B cell (primary cell): ENCODE data around the gene DDX56. TPM values are rescaled to one million over a fixed set of nuclear protein-coding genes. Genes with fewer than 3 reads are reported as not detected.

Experiments
- ATAC-seq: fragments of 200-7000 bp; cut with Tn5 transposase; one replicate; pipeline ENCODE4 v1.10.0; 2021; ENCODE audit warnings: low read depth, mild to moderate bottlenecking, moderate number of reproducible peaks, moderate library complexity
- CTCF ChIA-PET: fragments of 350-600 bp; sonication (Branson Sonifier 250); formaldehyde crosslinking; loops from one replicate; lab custom pipeline; 2021; ENCODE audit warnings: antibody characterized with exemption, inconsistent platforms; lab: Charles Lee
- POLR2A ChIA-PET: fragments of 350-600 bp; sonication (Branson Sonifier 250); formaldehyde crosslinking; loops from one replicate; lab custom pipeline; 2021; ENCODE audit warnings: antibody characterized with exemption; lab: Charles Lee
- DNase-seq: peaks from one replicate; pipeline ENCODE4 v3.0.0; 2013
- H2AFZ ChIP-seq: 2 replicates; pipeline ENCODE4 v1.6.1; 2012; ENCODE audit warnings: mild to moderate bottlenecking, low read depth, low read length; ENCODE audit not compliant: insufficient read depth, poor library complexity, severe bottlenecking
- H3K27ac ChIP-seq, 2 donors: 1 replicate in 1 of 2; 2 replicates in 1 of 2; pipeline ENCODE4 v1.5.1; 2012 to 2013; ENCODE audit warnings: low read length in 2 of 2, mild to moderate bottlenecking in 2 of 2, moderate library complexity in 1 of 2
- H3K27me3 ChIP-seq, 4 experiments: fragments of 200-600 bp in 1 of 4; sonication (generic) in 1 of 4; replicated peaks in 1 of 4; 1 replicate in 2 of 4; 2 replicates in 2 of 4; pipeline versions ENCODE4 v1.6.1 to v1.7.0; 2013 to 2016; ENCODE audit warnings: low read length in 3 of 4, mild to moderate bottlenecking in 2 of 4, mixed read lengths in 1 of 4, moderate library complexity in 1 of 4; ENCODE audit not compliant: insufficient read depth in 4 of 4, control insufficient read depth in 3 of 4; ENCODE audit errors: control extremely low read depth in 1 of 4
- H3K36me3 ChIP-seq, 2 experiments: replicated peaks in 1 of 2; 1 replicate in 1 of 2; 2 replicates in 1 of 2; pipeline versions ENCODE4 v1.6.1 to v1.7.1; 2013; ENCODE audit warnings: low read length in 1 of 2; ENCODE audit not compliant: insufficient read depth in 2 of 2, control insufficient read depth in 1 of 2; ENCODE audit errors: control extremely low read depth in 1 of 2, extremely low read depth in 1 of 2
- H3K4me1 ChIP-seq, 2 donors: fragments of 200-600 bp in 1 of 2; sonication (generic) in 1 of 2; 1 replicate in 1 of 2; 2 replicates in 1 of 2; pipeline versions ENCODE4 v1.5.1 to v1.6.1; 2013 to 2017; ENCODE audit warnings: low read length in 2 of 2; ENCODE audit not compliant: control insufficient read depth in 2 of 2, insufficient read depth in 2 of 2
- H3K4me2 ChIP-seq: replicated peaks from 2 replicates; pipeline ENCODE3; 2012; ENCODE audit warnings: mild to moderate bottlenecking, low read depth, low read length; ENCODE audit not compliant: poor library complexity, severe bottlenecking
- H3K4me3 ChIP-seq, 5 experiments: fragments of 200-600 bp in 1 of 5; sonication (generic) in 1 of 5; 1 replicate in 3 of 5; 2 replicates in 2 of 5; pipeline versions ENCODE4 v1.5.1 to v1.7.0; 2011 to 2016; ENCODE audit warnings: low read length in 4 of 5, mild to moderate bottlenecking in 4 of 5, low read depth in 2 of 5, control low read depth in 1 of 5, moderate library complexity in 1 of 5; ENCODE audit not compliant: insufficient read depth in 1 of 5; ENCODE audit errors: control extremely low read depth in 1 of 5, extremely low read depth in 1 of 5
- H3K79me2 ChIP-seq: fragments of 200-600 bp; sonication (generic); one replicate; pipeline ENCODE4 v1.6.0; 2016; ENCODE audit warnings: low read length; ENCODE audit not compliant: control insufficient read depth, insufficient read depth
- H3K9ac ChIP-seq: fragments of 200-600 bp; sonication (generic); 2 replicates; pipeline ENCODE4 v1.6.1; 2017; ENCODE audit warnings: mild to moderate bottlenecking, low read length, moderate library complexity
- H3K9me3 ChIP-seq, 3 donors: one replicate each; pipeline versions ENCODE4 v1.6.1 to v1.7.1; 2013; ENCODE audit warnings: low read length in 2 of 3; ENCODE audit not compliant: control insufficient read depth in 2 of 3, insufficient read depth in 1 of 3; ENCODE audit errors: control extremely low read depth in 1 of 3
- H4K20me1 ChIP-seq: 2 replicates; pipeline ENCODE4 v1.6.0; 2012; ENCODE audit warnings: mild to moderate bottlenecking, low read length; ENCODE audit not compliant: insufficient read depth, control insufficient read depth, poor library complexity, severe bottlenecking
- H3K27ac Mint-ChIP-seq: one replicate; pipeline ENCODE4 v1.8.0; 2021; ENCODE audit warnings: mixed read lengths
- H3K27me3 Mint-ChIP-seq: one replicate; pipeline ENCODE4 v1.8.0; 2021; ENCODE audit warnings: mixed read lengths
- H3K4me1 Mint-ChIP-seq: one replicate; pipeline ENCODE4 v1.8.0; 2021; ENCODE audit warnings: mixed read lengths
- H3K4me3 Mint-ChIP-seq: one replicate; pipeline ENCODE4 v1.8.0; 2021; ENCODE audit warnings: mixed read lengths
- H3K9me3 Mint-ChIP-seq: one replicate; pipeline ENCODE4 v1.8.0; 2022; ENCODE audit warnings: mixed read lengths; ENCODE audit not compliant: insufficient read depth
- CTCF ChIP-seq: fragments of 200-600 bp; IDR thresholded peaks from one replicate; pipeline ENCODE4 v1.8.0; 2022; ENCODE audit warnings: antibody characterized with exemption, mild to moderate bottlenecking
- EZH2 ChIP-seq: IDR thresholded peaks from 2 replicates; pipeline ENCODE4 v1.6.1; 2012; ENCODE audit warnings: borderline replicate concordance, low read depth, mild to moderate bottlenecking, moderate library complexity, low read length; ENCODE audit not compliant: insufficient read depth, poor library complexity, severe bottlenecking
- WGBS: methylation state at CpG from one replicate; pipeline ENCODE4 v1.1.5; 2013; ENCODE audit warnings: missing lambda C conversion rate; ENCODE audit not compliant: insufficient coverage; 5-methylcytosine and 5-hydroxymethylcytosine counted together
- intact Hi-C: fragments of 100-400 bp; cut with micrococcal nuclease; formaldehyde crosslinking; loops from one replicate; pipeline ENCODE4 v1.10.0; 2022
- polyA plus RNA-seq: library from polyadenylated mRNA; depleted of rRNA; stranded (reverse); fragments of >200 nt; gene quantifications from 2 replicates; pipeline ENCODE4 v1.2.3, GENCODE V29; 2012
- total RNA-seq, 2 donors: library from RNA; stranded (reverse); fragments of 120-200 nt in 1 of 2; gene quantifications; 1 replicate in 1 of 2; 2 replicates in 1 of 2; pipeline versions ENCODE4 v1.2.3 to v1.2.4, GENCODE V29; 2013 to 2022

Gene DDX56
- total and polyA plus RNA-seq, 2 donors (not counting 1 experiment from before 2014, with no cell fraction given) = 88.2 to 102 TPM

GRCh38 chr7:44538798-44539668 is 34.7 kb downstream of the DDX56 start:
- no peak overlapping the region for H3K27ac ChIP-seq
- WGBS = 95% methylated on average over 32 of the region's 32 CpGs
- no peak overlapping the region for H3K27ac Mint-ChIP-seq
- H3K9me3 Mint-ChIP-seq = no peaks in the 10 kb centered on the region
- H3K4me1 ChIP-seq = no peaks in the 10 kb centered on the region
- H3K36me3 ChIP-seq = no peaks in the 10 kb centered on the region
- no peak overlapping the region for H2AFZ ChIP-seq
- no peaks in the 10 kb centered on the region for H3K27me3 ChIP-seq
- ChIA-PET POLR2A (no interaction called here), CTCF (no interaction called here)
- no peak overlapping the region for H3K4me3 ChIP-seq
- H3K4me2 ChIP-seq = no peak overlapping the region
- ATAC-seq (no peak), DNase-seq (no peak)
- H3K4me3 Mint-ChIP-seq = no peak overlapping the region
- H3K9ac ChIP-seq = no peak overlapping the region
- no peaks in the 10 kb centered on the region for H3K4me1 Mint-ChIP-seq
- H3K79me2 ChIP-seq = no peaks in the 10 kb centered on the region
- no peaks in the 10 kb centered on the region for H3K9me3 ChIP-seq
- H4K20me1 ChIP-seq = no peaks in the 10 kb centered on the region
- no peaks in the 10 kb centered on the region for H3K27me3 Mint-ChIP-seq
- intact Hi-C loops = no loop called here
- no peak for TF ChIP-seq EZH2
- TF ChIP-seq CTCF = no peak

- DNase-seq (no peak), ATAC-seq (no peak)
- no peaks in the 10 kb centered on the region for H3K4me1 ChIP-seq
- H4K20me1 ChIP-seq = no peaks in the 10 kb centered on the region
- TF ChIP-seq EZH2 (no peak), CTCF (no peak)
- H3K27ac ChIP-seq = no peak overlapping the region
- POLR2A ChIA-PET = no interaction called here
- H3K27me3 ChIP-seq = no peaks in the 10 kb centered on the region
- no peaks in the 10 kb centered on the region for H3K27me3 Mint-ChIP-seq
- WGBS = 89% methylated on average over 16 of the region's 17 CpGs
- H3K4me3 Mint-ChIP-seq = no peak overlapping the region
- CTCF ChIA-PET = no interaction called here
- no peaks in the 10 kb centered on the region for H3K79me2 ChIP-seq
- no peak overlapping the region for H3K4me2 ChIP-seq
- no peak overlapping the region for H3K9ac ChIP-seq
- H3K9me3 Mint-ChIP-seq = no peaks in the 10 kb centered on the region
- H3K9me3 ChIP-seq = no peaks in the 10 kb centered on the region
- H2AFZ ChIP-seq = no peak overlapping the region
- H3K4me3 ChIP-seq = no peak overlapping the region
- no peak overlapping the region for H3K27ac Mint-ChIP-seq
- no peaks in the 10 kb centered on the region for H3K4me1 Mint-ChIP-seq
- intact Hi-C loops = no loop called here
- no peaks in the 10 kb centered on the region for H3K36me3 ChIP-seq
Observed at GRCh38 chr7:44538093-44538797, 35.5 kb downstream of the DDX56 start.
